GM12878 (cell line): ENCODE measurements around the gene THUMPD2. TPM values are rescaled to one million over a fixed set of nuclear protein-coding genes. Genes with fewer than 3 reads are reported as not detected.

Experiments used
- ATAC-seq: fragments of 200-7000 bp; cut with Tn5 transposase; 3 replicates; pipeline ENCODE4 v1.9.1; 2020; ENCODE audit warnings: mild to moderate bottlenecking, moderate library complexity
- BruUV-seq: library from RNA; stranded (reverse); fragments of 400-500 nt; replicated peaks from 2 replicates; lab custom pipeline; 2021; lab: Mats Ljungman, UMichigan
- CTCF ChIA-PET: fragments of 300-600 bp; sonication (Branson Sonifier 250); formaldehyde crosslinking; extraction: SDS; loops from one replicate; lab custom pipeline; 2021; ENCODE audit warnings: inconsistent platforms; lab: Yijun Ruan, JAX
- POLR2A ChIA-PET: fragments of 350-600 bp; formaldehyde crosslinking; extraction: SDS; loops from one replicate; lab custom pipeline; 2021; ENCODE audit warnings: inconsistent platforms; lab: Charles Lee
- RAD21 ChIA-PET: fragments of 300-600 bp; sonication (Branson Sonifier 250); formaldehyde crosslinking; loops from one replicate; lab custom pipeline; 2023; ENCODE audit warnings: antibody characterized with exemption; ENCODE audit not compliant: unreplicated experiment; lab: Charles Lee
- SMC1A ChIA-PET: fragments of 300-600 bp; sonication (Branson Sonifier 250); formaldehyde crosslinking; loops from one replicate; lab custom pipeline; 2023; ENCODE audit not compliant: unreplicated experiment, uncharacterized antibody; lab: Charles Lee
- DNase-seq: peaks from one replicate; pipeline ENCODE4 v3.0.0-alpha.2; 2011; ENCODE audit warnings: low read depth, low spot score
- FAIRE-seq: peaks from 3 replicates; lab custom pipeline; 2011; peaks lifted over from hg19 to GRCh38; lab: Jason Lieb, UNC
- H2AFZ ChIP-seq: 2 replicates; pipeline ENCODE4 v1.6.0; 2011; ENCODE audit warnings: low read depth, low read length, control low read depth; ENCODE audit not compliant: control insufficient read depth
- H3K27ac ChIP-seq: 2 replicates; pipeline ENCODE4 v1.5.1; 2011; ENCODE audit warnings: control low read depth; ENCODE audit not compliant: control insufficient read depth, insufficient read depth
- H3K27me3 ChIP-seq, 2 experiments: replicated peaks in 1 of 2; 2 replicates each; pipeline versions ENCODE4 v1.6.0 to v1.6.1; 2011; ENCODE audit warnings: low read length in 1 of 2; ENCODE audit not compliant: control insufficient read depth in 2 of 2, insufficient read depth in 2 of 2
- H3K36me3 ChIP-seq, 2 experiments: 2 replicates each; pipeline ENCODE4 v1.5.1; 2011; ENCODE audit warnings: low read length in 1 of 2; ENCODE audit not compliant: control insufficient read depth in 2 of 2, insufficient read depth in 2 of 2
- H3K4me1 ChIP-seq: 2 replicates; pipeline ENCODE4 v1.6.1; 2011; ENCODE audit warnings: mild to moderate bottlenecking, low read length, moderate library complexity, mixed read lengths; ENCODE audit not compliant: control insufficient read depth, insufficient read depth
- H3K4me2 ChIP-seq: 2 replicates; pipeline ENCODE4 v1.6.0; 2011; ENCODE audit warnings: control low read depth; ENCODE audit not compliant: control insufficient read depth, insufficient read depth
- H3K4me3 ChIP-seq: fragments of 200-600 bp; sonication (generic); 2 replicates; pipeline ENCODE4 v1.5.1; 2016
- H3K79me2 ChIP-seq: 2 replicates; pipeline ENCODE4 v1.6.0; 2011; ENCODE audit warnings: low read length; ENCODE audit not compliant: control insufficient read depth, insufficient read depth
- H3K9ac ChIP-seq: 2 replicates; pipeline ENCODE4 v1.8.0; 2011; ENCODE audit warnings: low read length, control low read depth, mixed read lengths; ENCODE audit not compliant: control insufficient read depth, insufficient read depth
- H3K9me3 ChIP-seq: replicated peaks from 3 replicates; pipeline ENCODE4 v1.5.1; 2011; ENCODE audit warnings: mild to moderate bottlenecking, low read length; ENCODE audit not compliant: control insufficient read depth, insufficient read depth
- H4K20me1 ChIP-seq: 2 replicates; pipeline ENCODE4 v1.6.0; 2011; ENCODE audit not compliant: control insufficient read depth, insufficient read depth
- CREM ChIP-seq: IDR thresholded peaks from 2 replicates; pipeline ENCODE4 v1.6.1; 2014; ENCODE audit warnings: antibody characterized with exemption, low read depth
- DPF2 ChIP-seq: fragments of 450-650 bp; IDR thresholded peaks from 2 replicates; pipeline ENCODE4 v1.6.1; 2017; ENCODE audit warnings: mild to moderate bottlenecking
- EGR1 ChIP-seq, 2 experiments: IDR thresholded peaks; 1 replicate in 1 of 2; 2 replicates in 1 of 2; pipeline ENCODE4 v1.6.1; 2011 to 2012; ENCODE audit warnings: low read depth in 2 of 2, low read length in 2 of 2, borderline replicate concordance in 1 of 2, mild to moderate bottlenecking in 1 of 2, moderate library complexity in 1 of 2
- IRF5 ChIP-seq: fragments of 450-650 bp; IDR thresholded peaks from 2 replicates; pipeline ENCODE4 v1.6.1; 2017; ENCODE audit warnings: borderline replicate concordance
- MTA2 ChIP-seq: fragments of 450-650 bp; IDR thresholded peaks from 2 replicates; pipeline ENCODE4 v1.6.1; 2016; ENCODE audit warnings: low read depth, mild to moderate bottlenecking, moderate library complexity
- SMARCA5 ChIP-seq: fragments of 450-650 bp; IDR thresholded peaks from 2 replicates; pipeline ENCODE4 v1.6.1; 2017; ENCODE audit warnings: mild to moderate bottlenecking
- ZBTB33 ChIP-seq: fragments of 450-650 bp; IDR thresholded peaks from 2 replicates; pipeline ENCODE4 v1.6.1; 2017; ENCODE audit warnings: mild to moderate bottlenecking
- ZNF592 ChIP-seq: fragments of 450-650 bp; IDR thresholded peaks from 2 replicates; pipeline ENCODE4 v1.6.1; 2017; ENCODE audit warnings: mild to moderate bottlenecking, moderate library complexity
- WGBS: methylation state at CpG from one replicate; pipeline ENCODE4 v1.1.6; 2016; ENCODE audit warnings: low lambda C conversion rate; ENCODE audit not compliant: insufficient replicate concordance, insufficient coverage; ENCODE audit errors: missing lambda C conversion rate; 5-methylcytosine and 5-hydroxymethylcytosine counted together
- in situ Hi-C: fragments of 300-500 bp; cut with MboI; formaldehyde crosslinking; loops from 9 replicates; pipeline ENCODE4 v1.14.3; 2018; ENCODE audit warnings: mixed read lengths
- intact Hi-C: fragments of 100-400 bp; cut with micrococcal nuclease; formaldehyde crosslinking; loops from one replicate; pipeline ENCODE4 v1.14.2; 2022; ENCODE audit not compliant: unreplicated experiment
- polyA plus RNA-seq, 11 experiments: library from polyadenylated mRNA; depleted of rRNA in 4 of 11; unstranded in 6 of 11; stranded (reverse) in 5 of 11; fragments of >200 nt; fragmentation: Nextera tagmentation in 4 of 11; fragmentation: Illumina TruSeq in 1 of 11; extraction: Ambion mirVana in 4 of 11; extraction: Trizol in 1 of 11; gene quantifications; 1 replicate in 1 of 11; 2 replicates in 10 of 11; pipeline versions ENCODE4 v1.2.1 to v1.2.3, GENCODE V29; 2011 to 2016; ENCODE audit warnings: inconsistent platforms in 2 of 11, missing spikeins in 2 of 11, low read depth in 1 of 11
- total RNA-seq, 4 experiments: library from RNA; depleted of rRNA in 3 of 4; stranded (reverse); fragments of >200 nt in 3 of 4; fragmentation: Illumina TruSeq in 1 of 4; extraction: Trizol in 1 of 4; gene quantifications; 2 replicates each; pipeline versions ENCODE4 v1.2.1 to v1.2.3, GENCODE V29; 2013 to 2021
- TF ChIP-seq, protein P1 (sequence below): fragments of 450-650 bp; formaldehyde crosslinking; IDR thresholded peaks from 2 replicates; pipeline ENCODE4 v1.5.0; 2022; ENCODE audit warnings: mild to moderate bottlenecking, missing genetic modification characterization
- TF ChIP-seq, protein P2 (sequence below): fragments of 450-650 bp; IDR thresholded peaks from 2 replicates; pipeline ENCODE4 v1.6.1; 2018; ENCODE audit warnings: borderline replicate concordance, mild to moderate bottlenecking; ENCODE audit not compliant: partially characterized antibody

THUMPD2 gene
- total and polyA plus RNA-seq, 10 of the 15 experiments (the other 5 are each of a cell fraction or from before 2014, with no cell fraction given): 6.7 to 19.7 (median 13.8) TPM

GRCh38 chr2:39755466-39755865 lies 23.6 kb downstream of the THUMPD2 start:
- CTCF ChIA-PET: no interaction called here
- H3K27me3 ChIP-seq: no peaks in the 10 kb centered on the region
- BruUV-seq: no TSS peak
- 92% methylated on average over 1 of the region's 1 CpG for WGBS
- no peaks in the 10 kb centered on the region for H4K20me1 ChIP-seq
- RAD21 ChIA-PET: no interaction called here
- in situ Hi-C loops (no loop called here), intact Hi-C loops (no loop called here)
- H3K9ac ChIP-seq: no peak overlapping the region
- DNase-seq (no peak), FAIRE-seq (no peak), ATAC-seq (no peak)
- POLR2A ChIA-PET: no interaction called here
- peaks cover 3 to 44% of the 10 kb centered on the region in 2 experiments; a peak in 3 of 4 replicates for H3K36me3 ChIP-seq
- no peak overlapping the region for H2AFZ ChIP-seq
- no peak overlapping the region for H3K4me2 ChIP-seq
- no peaks in the 10 kb centered on the region for H3K9me3 ChIP-seq
- H3K4me1 ChIP-seq: no peaks in the 10 kb centered on the region
- SMC1A ChIA-PET: no interaction called here
- H3K4me3 ChIP-seq: no peak overlapping the region
- H3K27ac ChIP-seq: no peak overlapping the region
- TF ChIP-seq, protein P1, sequence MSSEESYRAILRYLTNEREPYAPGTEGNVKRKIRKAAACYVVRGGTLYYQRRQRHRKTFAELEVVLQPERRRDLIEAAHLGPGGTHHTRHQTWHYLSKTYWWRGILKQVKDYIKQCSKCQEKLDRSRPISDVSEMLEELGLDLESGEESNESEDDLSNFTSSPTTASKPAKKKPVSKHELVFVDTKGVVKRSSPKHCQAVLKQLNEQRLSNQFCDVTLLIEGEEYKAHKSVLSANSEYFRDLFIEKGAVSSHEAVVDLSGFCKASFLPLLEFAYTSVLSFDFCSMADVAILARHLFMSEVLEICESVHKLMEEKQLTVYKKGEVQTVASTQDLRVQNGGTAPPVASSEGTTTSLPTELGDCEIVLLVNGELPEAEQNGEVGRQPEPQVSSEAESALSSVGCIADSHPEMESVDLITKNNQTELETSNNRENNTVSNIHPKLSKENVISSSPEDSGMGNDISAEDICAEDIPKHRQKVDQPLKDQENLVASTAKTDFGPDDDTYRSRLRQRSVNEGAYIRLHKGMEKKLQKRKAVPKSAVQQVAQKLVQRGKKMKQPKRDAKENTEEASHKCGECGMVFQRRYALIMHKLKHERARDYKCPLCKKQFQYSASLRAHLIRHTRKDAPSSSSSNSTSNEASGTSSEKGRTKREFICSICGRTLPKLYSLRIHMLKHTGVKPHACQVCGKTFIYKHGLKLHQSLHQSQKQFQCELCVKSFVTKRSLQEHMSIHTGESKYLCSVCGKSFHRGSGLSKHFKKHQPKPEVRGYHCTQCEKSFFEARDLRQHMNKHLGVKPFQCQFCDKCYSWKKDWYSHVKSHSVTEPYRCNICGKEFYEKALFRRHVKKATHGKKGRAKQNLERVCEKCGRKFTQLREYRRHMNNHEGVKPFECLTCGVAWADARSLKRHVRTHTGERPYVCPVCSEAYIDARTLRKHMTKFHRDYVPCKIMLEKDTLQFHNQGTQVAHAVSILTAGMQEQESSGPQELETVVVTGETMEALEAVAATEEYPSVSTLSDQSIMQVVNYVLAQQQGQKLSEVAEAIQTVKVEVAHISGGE (CRISPR knock-in tag): no peak
- TF ChIP-seq MTA2 (no peak), IRF5 (no peak), SMARCA5 (no peak), EGR1 (IDR thresholded peaks at IDR 0.05; ENCODE audit: borderline replicate concordance in 1 of 2, low read depth in 2 of 2, low read length in 2 of 2) (no peak), CREM (no peak), ZNF592 (no peak), DPF2 (no peak), ZBTB33 (no peak)
- TF ChIP-seq, protein P2, sequence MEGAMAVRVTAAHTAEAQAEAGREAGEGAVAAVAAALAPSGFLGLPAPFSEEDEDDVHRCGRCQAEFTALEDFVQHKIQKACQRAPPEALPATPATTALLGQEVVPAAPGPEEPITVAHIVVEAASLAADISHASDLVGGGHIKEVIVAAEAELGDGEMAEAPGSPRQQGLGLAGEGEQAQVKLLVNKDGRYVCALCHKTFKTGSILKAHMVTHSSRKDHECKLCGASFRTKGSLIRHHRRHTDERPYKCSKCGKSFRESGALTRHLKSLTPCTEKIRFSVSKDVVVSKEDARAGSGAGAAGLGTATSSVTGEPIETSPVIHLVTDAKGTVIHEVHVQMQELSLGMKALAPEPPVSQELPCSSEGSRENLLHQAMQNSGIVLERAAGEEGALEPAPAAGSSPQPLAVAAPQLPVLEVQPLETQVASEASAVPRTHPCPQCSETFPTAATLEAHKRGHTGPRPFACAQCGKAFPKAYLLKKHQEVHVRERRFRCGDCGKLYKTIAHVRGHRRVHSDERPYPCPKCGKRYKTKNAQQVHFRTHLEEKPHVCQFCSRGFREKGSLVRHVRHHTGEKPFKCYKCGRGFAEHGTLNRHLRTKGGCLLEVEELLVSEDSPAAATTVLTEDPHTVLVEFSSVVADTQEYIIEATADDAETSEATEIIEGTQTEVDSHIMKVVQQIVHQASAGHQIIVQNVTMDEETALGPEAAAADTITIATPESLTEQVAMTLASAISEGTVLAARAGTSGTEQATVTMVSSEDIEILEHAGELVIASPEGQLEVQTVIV: no peak
- H3K79me2 ChIP-seq: no peaks in the 10 kb centered on the region
